Spleen (tissue), 11 donors: Measurements from ENCODE around the gene TMA16. TPM values are rescaled to one million over a fixed set of nuclear protein-coding genes. Genes with fewer than 3 reads are reported as not detected.
A peak's percentile ranks its signal among the peaks of the same experiment; 100 is the strongest.

Experiments used
- DNase-seq: peaks from one replicate; pipeline ENCODE4 v3.0.0-alpha.2; 2020
- H3K27ac ChIP-seq, 8 donors: fragments of 200-600 bp; sonication (generic) in 7 of 8; 1 replicate in 4 of 8; 2 replicates in 4 of 8; pipeline versions ENCODE4 v1.5.0 to v1.8.0; 2016 to 2021; ENCODE audit warnings: inconsistent platforms in 4 of 8, mild to moderate bottlenecking in 4 of 8, moderate library complexity in 1 of 8
- H3K27me3 ChIP-seq, 7 donors: fragments of 200-600 bp; sonication (generic) in 6 of 7; replicated peaks in 1 of 7; 1 replicate in 4 of 7; 2 replicates in 3 of 7; pipeline versions ENCODE4 v1.5.0 to v1.8.0; 2016 to 2021; ENCODE audit warnings: inconsistent platforms in 3 of 7, mild to moderate bottlenecking in 1 of 7
- H3K36me3 ChIP-seq, 6 donors: fragments of 200-600 bp; sonication (generic) in 5 of 6; 1 replicate in 4 of 6; 2 replicates in 2 of 6; pipeline versions ENCODE4 v1.5.0 to v1.8.0; 2016 to 2021; ENCODE audit warnings: inconsistent platforms in 2 of 6
- H3K4me1 ChIP-seq, 6 donors: fragments of 200-600 bp; sonication (generic) in 5 of 6; 1 replicate in 3 of 6; 2 replicates in 3 of 6; pipeline versions ENCODE4 v1.5.0 to v1.8.0; 2016 to 2021; ENCODE audit warnings: inconsistent platforms in 3 of 6
- H3K4me3 ChIP-seq, 8 donors: fragments of 200-600 bp; sonication (generic) in 7 of 8; 1 replicate in 4 of 8; 2 replicates in 4 of 8; pipeline versions ENCODE4 v1.5.0 to v1.8.0; 2016 to 2021; ENCODE audit warnings: inconsistent platforms in 4 of 8, mild to moderate bottlenecking in 4 of 8, moderate library complexity in 2 of 8
- H3K9me3 ChIP-seq, 8 donors: fragments of 200-600 bp; sonication (generic) in 7 of 8; 1 replicate in 4 of 8; 2 replicates in 4 of 8; pipeline versions ENCODE4 v1.5.0 to v1.8.0; 2016 to 2021; ENCODE audit warnings: inconsistent platforms in 4 of 8
- CTCF ChIP-seq, 11 experiments: fragments of 200-600 bp in 7 of 11; fragments of 450-650 bp in 4 of 11; sonication (generic) in 4 of 11; IDR thresholded peaks in 8 of 11; conservative IDR thresholded peaks in 3 of 11; 1 replicate in 7 of 11; 2 replicates in 4 of 11; pipeline versions ENCODE4 v1.4.0 to v1.8.0; 2016 to 2021; ENCODE audit warnings: antibody characterized with exemption in 11 of 11, inconsistent platforms in 4 of 11, mild to moderate bottlenecking in 1 of 11
- POLR2A ChIP-seq, 3 donors: fragments of 450-650 bp; IDR thresholded peaks; one replicate each; pipeline ENCODE4 v1.5.1; 2017; ENCODE audit warnings: antibody characterized with exemption in 3 of 3, mild to moderate bottlenecking in 1 of 3
- POLR2AphosphoS5 ChIP-seq, 3 donors: sonication (generic); formaldehyde crosslinking; IDR thresholded peaks; one replicate each; pipeline ENCODE4 v1.5.1; 2017; ENCODE audit warnings: antibody characterized with exemption in 3 of 3
- WGBS, 5 donors: extraction: QIAGEN DNeasy Blood & Tissue Kit in 3 of 5; methylation state at CpG; one replicate each; pipeline versions ENCODE4 v1.1.5 to v1.1.7; 2013 to 2018; 5-methylcytosine and 5-hydroxymethylcytosine counted together
- intact Hi-C: fragments of 100-400 bp; cut with DNase I; formaldehyde crosslinking; loops from one replicate; pipeline ENCODE4 v1.15.0; 2023; ENCODE audit warnings: low total_unique reads
- polyA plus RNA-seq, 3 donors: library from polyadenylated mRNA; stranded (reverse); fragments of 200-250 nt; gene quantifications; one replicate each; pipeline ENCODE4 v1.2.1, GENCODE V29; 2013
- total RNA-seq, 7 donors: library from RNA; depleted of rRNA in 3 of 7; stranded (reverse); fragments of >200 nt in 3 of 7; fragmentation: NEBNext Ultra II Directional in 4 of 7; extraction: Animal tissue kit (Norgen Biotek cat#: 25700) in 4 of 7; gene quantifications; one replicate each; pipeline versions ENCODE4 v1.1.0 to v1.2.1, GENCODE V29; 2016 to 2021
- donor health status: healthy with polysubstance abuse.
- donor health status: DM: no; HTN: no; CAD: no; lungs with moderate emphysema.
- donor health status: DM: no; HTN: no; CAD: no.
- donor health status: Bipolar disorder and iron deficiency.
- donor health status: healthy.
- donor health status: DM: no; HTN: no; CAD: no.
- donor health status: DM: yes; HTN: yes; CAD: no.

TMA16 gene
- total and polyA plus RNA-seq, 10 donors = 15.6 to 39.0 (median 29.1) TPM

GRCh38 chr4:163500586-163500985, 6.1 kb downstream of the TMA16 start:
- Histone ChIP-seq H3K9me3 (no peaks in the 10 kb centered on the region), H3K36me3 (peaks cover 0 to 6% (median 0%) of the 10 kb centered on the region in 6 donors), H3K4me1 (peaks cover 19 to 83% (median 42%) of the 10 kb centered on the region in 6 donors), H3K4me3 (no peak overlapping the region), H3K27me3 (no peaks in the 10 kb centered on the region), H3K27ac (no peak overlapping the region)
- 88 to 100% (median 94%) methylated on average over 1 of the region's 1 CpG for WGBS, 5 donors
- intact Hi-C loops = no loop called here
- TF ChIP-seq CTCF (IDR thresholded peaks at IDR 0.05 in 8 of 11, conservative IDR thresholded peaks at IDR 0.05 in 3 of 11) (no peak), POLR2A (IDR thresholded peaks at IDR 0.05) (no peak), POLR2AphosphoS5 (IDR thresholded peaks at IDR 0.05) (no peak)
- no peak for DNase-seq

- Histone ChIP-seq H3K4me1 (peaks cover 6 to 54% (median 20%) of the 10 kb centered on the region in 6 donors), H3K9me3 (no peaks in the 10 kb centered on the region), H3K27me3 (no peaks in the 10 kb centered on the region), H3K4me3 (no peak overlapping the region), H3K27ac (no peak overlapping the region), H3K36me3 (peaks cover 0 to 37% (median 17%) of the 10 kb centered on the region in 6 donors)
- TF ChIP-seq CTCF (IDR thresholded peaks at IDR 0.05 in 8 of 11, conservative IDR thresholded peaks at IDR 0.05 in 3 of 11) = no peak
- TF ChIP-seq POLR2AphosphoS5 (IDR thresholded peaks at IDR 0.05) = no peak
- TF ChIP-seq POLR2A (IDR thresholded peaks at IDR 0.05) = no peak
- WGBS, 5 donors = 42 to 69% (median 56%) methylated on average over 3 of the region's 3 CpGs
- intact Hi-C loops = no loop called here
- no peak for DNase-seq
Observed at GRCh38 chr4:163505374-163505773, 10.9 kb downstream of the TMA16 start.

GRCh38 chr4:163515198-163515597, 20.7 kb downstream of the TMA16 start:
- H3K9me3 ChIP-seq = no peaks in the 10 kb centered on the region
- H3K27ac ChIP-seq = no peak overlapping the region
- WGBS, 5 donors = 93 to 98% (median 96%) methylated on average over 8 of the region's 8 CpGs
- intact Hi-C loops = no loop called here
- peaks cover 0 to 99% (median 57%) of the 10 kb centered on the region in 6 donors for H3K36me3 ChIP-seq
- H3K4me3 ChIP-seq = no peak overlapping the region
- H3K27me3 ChIP-seq = no peaks in the 10 kb centered on the region
- H3K4me1 ChIP-seq = no peaks in the 10 kb centered on the region
- DNase-seq = peak; percentile 47
- no peak for TF ChIP-seq CTCF (IDR thresholded peaks at IDR 0.05 in 8 of 11, conservative IDR thresholded peaks at IDR 0.05 in 3 of 11)
- no peak for TF ChIP-seq POLR2AphosphoS5 (IDR thresholded peaks at IDR 0.05)
- TF ChIP-seq POLR2A (IDR thresholded peaks at IDR 0.05) = no peak

- H3K27ac ChIP-seq = no peak overlapping the region
- H3K27me3 ChIP-seq = no peaks in the 10 kb centered on the region
- H3K4me1 ChIP-seq = no peaks in the 10 kb centered on the region
- intact Hi-C loops = no loop called here
- WGBS, 5 donors = 85 to 97% (median 88%) methylated on average over 3 of the region's 3 CpGs
- H3K9me3 ChIP-seq = no peaks in the 10 kb centered on the region
- no peak overlapping the region for H3K4me3 ChIP-seq
- no peak for TF ChIP-seq CTCF (IDR thresholded peaks at IDR 0.05 in 8 of 11, conservative IDR thresholded peaks at IDR 0.05 in 3 of 11)
- TF ChIP-seq POLR2A (IDR thresholded peaks at IDR 0.05) = no peak
- TF ChIP-seq POLR2AphosphoS5 (IDR thresholded peaks at IDR 0.05) = peak in 1 of 3 donors; percentile 27
- no peak for DNase-seq
- peaks cover 0 to 100% (median 44%) of the 10 kb centered on the region in 6 donors for H3K36me3 ChIP-seq
Observed at GRCh38 chr4:163523791-163524365, 29.4 kb downstream of the TMA16 start.
